Gastrocnemius medialis (tissue), 4 donors: ENCODE measurements around the gene RAPH1. TPM values are rescaled to one million over a fixed set of nuclear protein-coding genes. Genes with fewer than 3 reads are reported as not detected.

Experiments used
- ATAC-seq, 2 donors: fragments of 150-250 bp; one replicate each; pipeline ENCODE4 v1.9.1; 2016
- DNase-seq, 2 donors: peaks; one replicate each; pipeline ENCODE4 v3.0.0-alpha.2; 2019
- H3K27ac ChIP-seq, 4 donors: fragments of 200-600 bp; sonication (generic); 1 replicate in 1 of 4; 2 replicates in 3 of 4; pipeline ENCODE4 v1.5.1; 2016 to 2018; ENCODE audit warnings: mild to moderate bottlenecking in 2 of 4, moderate library complexity in 1 of 4
- H3K27me3 ChIP-seq, 3 donors: fragments of 200-600 bp; sonication (generic) in 2 of 3; 1 replicate in 1 of 3; 2 replicates in 2 of 3; pipeline versions ENCODE4 v1.5.1 to v1.6.0; 2016 to 2019; ENCODE audit warnings: mild to moderate bottlenecking in 1 of 3, moderate library complexity in 1 of 3
- H3K36me3 ChIP-seq, 2 donors: fragments of 200-600 bp; sonication (generic) in 1 of 2; one replicate each; pipeline ENCODE4 v1.5.1; 2017 to 2018
- H3K4me1 ChIP-seq, 2 donors: fragments of 200-600 bp; sonication (generic) in 1 of 2; one replicate each; pipeline ENCODE4 v1.5.1; 2016 to 2017; ENCODE audit warnings: mild to moderate bottlenecking in 2 of 2
- H3K4me3 ChIP-seq, 4 donors: fragments of 200-600 bp; sonication (generic) in 3 of 4; 1 replicate in 1 of 4; 2 replicates in 3 of 4; pipeline ENCODE4 v1.5.1; 2016 to 2019; ENCODE audit warnings: mild to moderate bottlenecking in 2 of 4
- H3K9me3 ChIP-seq, 3 donors: fragments of 200-600 bp; sonication (generic) in 2 of 3; 1 replicate in 1 of 3; 2 replicates in 2 of 3; pipeline ENCODE4 v1.5.1; 2016 to 2019
- CTCF ChIP-seq, 5 experiments: fragments of 450-650 bp in 3 of 5; fragments of 200-600 bp in 2 of 5; sonication (generic) in 2 of 5; IDR thresholded peaks in 4 of 5; conservative IDR thresholded peaks in 1 of 5; 1 replicate in 4 of 5; 2 replicates in 1 of 5; pipeline ENCODE4 v1.5.1; 2016 to 2019; ENCODE audit warnings: antibody characterized with exemption in 5 of 5, mild to moderate bottlenecking in 3 of 5, moderate library complexity in 3 of 5
- POLR2A ChIP-seq, 2 donors: fragments of 450-650 bp; IDR thresholded peaks; one replicate each; pipeline ENCODE4 v1.6.1; 2017; ENCODE audit warnings: antibody characterized with exemption in 2 of 2, mild to moderate bottlenecking in 2 of 2, moderate library complexity in 2 of 2
- in situ Hi-C, 4 donors: fragments of 200-750 bp; cut with MboI; loops; one replicate each; pipeline versions ENCODE4 v1.15.0 to v1.8.0; 2017; ENCODE audit warnings: low sequenced_read_pairs in 4 of 4
- intact Hi-C: fragments of 100-400 bp; cut with DNase I; formaldehyde crosslinking; loops from one replicate; pipeline ENCODE4 v1.15.1; 2023; ENCODE audit warnings: low total_unique reads
- total RNA-seq, 4 donors: library from RNA; depleted of rRNA; stranded (reverse); fragments of >200 nt; gene quantifications; one replicate each; pipeline versions ENCODE4 v1.1.0 to v1.2.3, GENCODE V29; 2016

The RAPH1 gene
- total RNA-seq, 4 donors from 2014 or later: 17.6 to 29.7 (median 21.7) TPM

DNA sequence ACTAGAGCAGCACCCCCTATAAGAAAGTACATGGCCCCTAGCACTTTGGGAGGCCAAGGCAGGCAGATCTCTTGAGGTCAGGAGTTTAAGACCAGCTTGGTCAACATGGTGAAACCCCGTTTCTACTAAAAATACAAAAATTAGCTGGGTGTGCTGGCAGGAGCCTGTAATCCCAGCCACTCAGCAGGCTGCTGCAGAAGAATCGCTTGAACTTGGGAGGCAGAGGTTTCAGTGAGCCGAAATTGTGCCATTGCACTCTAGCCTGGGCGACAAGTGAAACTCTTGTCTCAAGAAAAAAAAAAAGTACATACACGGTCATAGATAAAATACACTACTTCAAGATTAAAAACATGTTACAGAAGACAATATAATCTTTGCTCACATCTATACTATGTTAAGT lies 63.8 kb downstream of the RAPH1 start:
- Histone ChIP-seq H3K27ac (no peak overlapping the region), H3K4me1 (no peaks in the 10 kb centered on the region), H3K4me3 (no peak overlapping the region), H3K9me3 (no peaks in the 10 kb centered on the region), H3K36me3 (no peaks in the 10 kb centered on the region), H3K27me3 (no peaks in the 10 kb centered on the region)
- DNase-seq: no peak
- in situ Hi-C loops (no loop called here), intact Hi-C loops (no loop called here)
- ATAC-seq: no peak
- TF ChIP-seq POLR2A (IDR thresholded peaks at IDR 0.05) (no peak), CTCF (IDR thresholded peaks at IDR 0.05 in 4 of 5, conservative IDR thresholded peaks at IDR 0.05 in 1 of 5) (no peak)

DNA sequence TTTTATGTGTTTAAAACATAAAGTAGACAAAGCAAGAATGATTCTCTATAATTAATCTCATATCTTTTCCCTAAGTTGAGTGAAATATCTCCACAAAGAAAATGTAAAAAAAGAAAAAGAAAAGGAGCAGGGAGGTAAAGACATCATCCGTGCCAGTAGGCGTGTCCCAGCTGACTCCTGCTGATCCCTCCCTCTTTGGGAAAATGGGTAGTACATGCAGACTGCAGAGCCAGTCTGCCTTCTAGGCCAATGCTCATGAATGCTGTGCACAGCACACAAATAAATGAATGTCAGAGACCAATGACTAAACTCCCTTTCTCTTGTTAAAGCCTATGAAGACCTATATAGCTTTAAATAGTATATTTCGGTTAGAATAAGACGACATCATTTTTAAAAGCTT lies 64.7 kb downstream of the RAPH1 start:
- H3K27me3 ChIP-seq: no peaks in the 10 kb centered on the region
- H3K27ac ChIP-seq: no peak overlapping the region
- ATAC-seq (no peak), DNase-seq (no peak)
- intact Hi-C loops (no loop called here), in situ Hi-C loops (no loop called here)
- TF ChIP-seq CTCF (IDR thresholded peaks at IDR 0.05 in 4 of 5, conservative IDR thresholded peaks at IDR 0.05 in 1 of 5) (no peak), POLR2A (IDR thresholded peaks at IDR 0.05) (no peak)
- no peaks in the 10 kb centered on the region for H3K9me3 ChIP-seq
- peaks cover 0 to 1% of the 10 kb centered on the region in 2 donors for H3K36me3 ChIP-seq
- H3K4me3 ChIP-seq: no peak overlapping the region
- H3K4me1 ChIP-seq: no peaks in the 10 kb centered on the region

DNA sequence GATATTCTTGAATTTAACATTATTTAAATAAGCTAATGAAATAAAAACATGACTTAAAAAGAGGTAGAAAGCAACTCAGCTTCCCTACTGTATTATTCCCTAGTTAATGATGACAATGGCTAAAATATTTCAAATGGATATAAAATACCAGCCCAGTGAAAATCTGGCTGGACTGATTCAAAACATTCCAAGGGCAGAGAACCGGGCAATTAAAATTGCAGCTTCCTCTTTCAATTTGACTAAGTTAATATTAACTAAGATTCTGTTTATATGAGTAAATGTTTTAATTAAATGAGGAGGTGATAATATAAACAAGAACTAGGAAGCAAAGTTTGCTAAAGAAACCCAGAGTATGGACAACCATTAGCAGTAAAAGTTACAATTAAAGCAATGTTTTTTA lies 65.6 kb downstream of the RAPH1 start:
- no peaks in the 10 kb centered on the region for H3K27me3 ChIP-seq
- H3K27ac ChIP-seq: no peak overlapping the region
- no peak for DNase-seq
- in situ Hi-C loops: no loop called here
- no peak overlapping the region for H3K4me3 ChIP-seq
- no peak for TF ChIP-seq CTCF (IDR thresholded peaks at IDR 0.05 in 4 of 5, conservative IDR thresholded peaks at IDR 0.05 in 1 of 5)
- TF ChIP-seq POLR2A (IDR thresholded peaks at IDR 0.05): no peak
- intact Hi-C loops: no loop called here
- H3K36me3 ChIP-seq: peaks cover 0 to 6% of the 10 kb centered on the region in 2 donors
- H3K4me1 ChIP-seq: no peaks in the 10 kb centered on the region
- ATAC-seq: no peak
- H3K9me3 ChIP-seq: no peaks in the 10 kb centered on the region

DNA sequence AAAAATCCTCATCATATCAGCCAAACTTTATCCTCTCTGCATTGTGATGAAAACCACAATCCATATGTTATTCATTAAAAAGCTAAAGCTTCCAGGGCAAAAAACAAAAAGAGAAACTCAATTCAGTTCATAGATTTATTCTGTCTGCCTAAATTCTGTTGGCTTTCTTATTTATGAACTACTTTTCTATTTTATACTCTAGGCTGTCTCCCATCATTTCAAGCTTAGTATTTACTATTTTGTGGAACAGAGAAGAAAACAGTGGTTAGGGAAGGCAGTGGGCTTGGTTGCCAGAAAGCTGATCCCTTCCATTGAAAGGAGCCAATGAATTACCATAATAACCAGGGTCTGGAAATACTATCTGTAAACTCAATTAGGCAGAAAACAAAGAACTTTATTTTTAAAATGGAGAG lies 71.8 kb downstream of the RAPH1 start:
- Histone ChIP-seq H3K4me1 (no peaks in the 10 kb centered on the region), H3K27me3 (no peaks in the 10 kb centered on the region), H3K4me3 (no peak overlapping the region), H3K9me3 (no peaks in the 10 kb centered on the region), H3K36me3 (peaks cover 0 to 31% of the 10 kb centered on the region in 2 donors), H3K27ac (no peak overlapping the region)
- ATAC-seq (no peak), DNase-seq (no peak)
- intact Hi-C loops: no loop called here
- no peak for TF ChIP-seq POLR2A (IDR thresholded peaks at IDR 0.05)
- no peak for TF ChIP-seq CTCF (IDR thresholded peaks at IDR 0.05 in 4 of 5, conservative IDR thresholded peaks at IDR 0.05 in 1 of 5)
- in situ Hi-C loops: no loop called here

DNA sequence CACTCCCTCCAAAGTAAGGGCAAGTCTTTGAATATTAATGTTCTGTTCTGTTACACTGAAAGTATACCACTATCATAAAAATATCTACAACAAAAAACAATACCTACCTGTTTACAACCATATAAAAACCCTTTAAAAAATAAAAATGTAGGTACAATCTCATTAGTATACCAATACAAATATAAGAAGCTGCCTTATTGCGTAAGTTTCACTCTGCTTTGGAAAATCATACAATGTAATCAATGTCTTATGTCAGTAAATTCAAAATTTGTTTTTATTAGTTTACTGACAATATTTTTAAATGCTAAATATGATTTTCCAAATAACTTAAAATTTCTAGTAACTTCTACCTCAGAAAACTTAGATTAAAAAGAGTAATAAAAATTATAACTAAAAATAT lies 72.8 kb downstream of the RAPH1 start:
- Histone ChIP-seq H3K9me3 (no peaks in the 10 kb centered on the region), H3K27ac (no peak overlapping the region), H3K4me1 (no peaks in the 10 kb centered on the region), H3K4me3 (no peak overlapping the region), H3K27me3 (no peaks in the 10 kb centered on the region), H3K36me3 (peaks cover 0 to 39% of the 10 kb centered on the region in 2 donors)
- TF ChIP-seq CTCF (IDR thresholded peaks at IDR 0.05 in 4 of 5, conservative IDR thresholded peaks at IDR 0.05 in 1 of 5) (no peak), POLR2A (IDR thresholded peaks at IDR 0.05) (no peak)
- ATAC-seq (no peak), DNase-seq (no peak)
- intact Hi-C loops: no loop called here
- in situ Hi-C loops: no loop called here
